ENCODE results near the gene KDSR.

KDSR gene

DNA sequence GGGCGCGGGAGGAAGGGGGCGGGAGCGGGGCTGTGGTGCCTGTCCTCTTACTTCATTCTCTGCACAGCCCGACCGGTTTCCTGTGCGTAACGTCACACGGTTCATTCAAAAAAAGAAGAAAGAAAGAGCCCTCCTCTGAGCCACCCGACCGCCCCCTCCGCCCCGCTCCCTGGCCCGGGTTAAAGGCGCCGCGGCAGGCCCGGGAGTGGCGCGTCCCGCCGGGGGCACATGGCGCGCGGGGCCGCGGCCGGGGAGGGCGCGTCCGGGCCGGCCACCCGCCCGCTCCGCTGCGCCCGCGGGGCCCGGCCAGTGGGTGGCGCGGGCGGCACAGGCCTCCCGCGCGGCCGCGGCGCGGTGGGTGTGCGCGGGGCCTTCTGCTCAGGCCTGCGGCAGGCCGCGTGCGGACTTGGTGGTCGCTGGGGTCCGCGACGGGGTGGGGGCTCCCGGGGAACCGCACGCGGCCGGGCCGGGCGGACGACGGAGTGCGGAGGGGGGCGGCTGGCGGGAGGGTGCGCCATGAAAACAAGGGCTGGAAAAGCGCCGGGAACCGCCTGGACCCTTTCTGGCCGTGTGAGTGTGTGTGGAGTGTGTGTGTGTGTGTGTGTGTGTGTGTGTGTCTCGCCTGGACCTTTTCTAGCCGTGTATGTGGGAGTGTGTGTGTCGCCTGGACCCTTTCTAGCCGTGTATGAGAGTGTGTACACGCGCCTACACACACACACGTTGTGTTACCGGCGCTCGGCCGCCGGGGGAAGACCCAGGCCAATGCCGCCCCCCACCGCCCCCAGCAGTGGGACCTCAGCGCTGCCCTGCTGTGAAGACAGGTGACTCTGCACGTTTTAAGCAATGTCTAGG lies 46.7 kb downstream of the KDSR start:
- DNase-seq, result peak; percentile 43

DNA sequence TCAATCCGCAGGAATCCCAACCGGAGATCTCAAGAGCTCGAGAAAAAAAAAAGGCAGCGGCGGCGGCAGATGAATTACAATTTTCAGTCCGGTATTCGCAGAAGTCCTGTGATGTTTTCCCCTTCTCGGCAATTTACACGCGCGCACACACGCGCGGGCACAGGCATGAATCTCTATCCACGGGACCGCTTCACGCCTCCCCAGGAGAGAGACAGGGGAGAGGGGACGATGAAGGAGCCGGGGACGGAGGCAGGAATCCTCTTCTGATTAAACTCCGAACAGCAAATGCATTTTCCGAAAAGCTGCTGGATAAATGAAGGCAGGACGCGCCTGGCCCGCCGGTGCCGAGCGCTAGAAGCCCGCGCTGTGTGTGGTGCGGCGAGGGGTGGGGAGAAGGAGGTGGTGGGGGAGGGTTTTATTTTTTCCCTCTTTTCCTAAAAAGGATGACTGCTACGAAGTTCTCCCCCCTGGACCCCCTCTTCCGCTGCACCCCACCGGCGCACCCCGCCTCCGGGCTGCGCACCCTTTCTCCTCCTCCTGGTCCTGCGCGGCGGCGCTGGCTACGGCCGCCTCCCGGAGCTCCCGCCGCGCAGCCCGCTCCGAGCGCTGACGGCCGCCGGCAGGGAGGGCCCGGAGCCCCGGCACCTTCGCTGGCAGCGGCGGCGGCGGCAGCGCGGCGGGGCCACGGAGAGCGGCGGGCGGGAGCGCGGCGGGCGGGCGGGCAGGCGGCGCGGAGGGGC lies 47.5 kb downstream of the KDSR start, which contains the start of gene BCL2:
Gene BCL2, minus strand, starts transcription at position 387 of the 740 bp plus-strand sequence.
- DNase-seq, result no peak

DNA sequence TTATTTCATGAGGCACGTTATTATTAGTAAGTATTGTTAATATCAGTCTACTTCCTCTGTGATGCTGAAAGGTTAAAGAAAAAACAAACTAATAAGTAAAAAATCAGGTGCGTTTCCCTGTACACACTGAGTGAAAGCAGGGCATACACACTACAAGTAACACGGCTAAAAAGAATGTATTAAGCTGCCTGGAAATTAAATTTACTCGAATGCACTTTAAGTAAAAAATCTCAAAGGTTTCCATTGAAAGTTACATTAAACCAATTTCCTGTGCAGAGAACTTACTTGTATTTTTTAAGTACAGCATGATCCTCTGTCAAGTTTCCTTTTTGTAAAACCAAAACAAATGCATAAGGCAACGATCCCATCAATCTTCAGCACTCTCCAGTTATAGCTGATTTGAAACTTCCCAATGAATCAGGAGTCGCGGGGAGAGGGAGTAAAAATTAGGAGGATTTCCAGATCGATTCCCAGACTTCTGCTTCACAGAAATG lies 48.1 kb downstream of the KDSR start:
- DNase-seq, result no peak

DNA sequence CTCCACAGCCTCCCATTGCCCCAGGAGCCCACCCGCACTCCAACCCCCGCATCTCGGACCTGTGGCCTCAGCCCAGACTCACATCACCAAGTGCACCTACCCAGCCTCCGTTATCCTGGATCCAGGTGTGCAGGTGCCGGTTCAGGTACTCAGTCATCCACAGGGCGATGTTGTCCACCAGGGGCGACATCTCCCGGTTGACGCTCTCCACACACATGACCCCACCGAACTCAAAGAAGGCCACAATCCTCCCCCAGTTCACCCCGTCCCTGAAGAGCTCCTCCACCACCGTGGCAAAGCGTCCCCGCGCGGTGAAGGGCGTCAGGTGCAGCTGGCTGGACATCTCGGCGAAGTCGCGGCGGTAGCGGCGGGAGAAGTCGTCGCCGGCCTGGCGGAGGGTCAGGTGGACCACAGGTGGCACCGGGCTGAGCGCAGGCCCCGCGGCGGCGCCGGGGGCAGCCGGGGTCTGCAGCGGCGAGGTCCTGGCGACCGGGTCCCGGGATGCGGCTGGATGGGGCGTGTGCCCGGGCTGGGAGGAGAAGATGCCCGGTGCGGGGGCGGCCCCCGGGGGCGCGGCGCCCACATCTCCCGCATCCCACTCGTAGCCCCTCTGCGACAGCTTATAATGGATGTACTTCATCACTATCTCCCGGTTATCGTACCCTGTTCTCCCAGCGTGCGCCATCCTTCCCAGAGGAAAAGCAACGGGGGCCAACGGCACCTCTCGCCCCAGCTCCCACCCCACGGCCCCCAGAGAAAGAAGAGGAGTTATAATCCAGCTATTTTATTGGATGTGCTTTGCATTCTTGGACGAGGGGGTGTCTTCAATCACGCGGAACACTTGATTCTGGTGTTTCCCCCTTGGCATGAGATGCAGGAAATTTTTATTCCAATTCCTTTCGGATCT lies 48.8 kb downstream of the KDSR start:
- no peak for DNase-seq

DNA sequence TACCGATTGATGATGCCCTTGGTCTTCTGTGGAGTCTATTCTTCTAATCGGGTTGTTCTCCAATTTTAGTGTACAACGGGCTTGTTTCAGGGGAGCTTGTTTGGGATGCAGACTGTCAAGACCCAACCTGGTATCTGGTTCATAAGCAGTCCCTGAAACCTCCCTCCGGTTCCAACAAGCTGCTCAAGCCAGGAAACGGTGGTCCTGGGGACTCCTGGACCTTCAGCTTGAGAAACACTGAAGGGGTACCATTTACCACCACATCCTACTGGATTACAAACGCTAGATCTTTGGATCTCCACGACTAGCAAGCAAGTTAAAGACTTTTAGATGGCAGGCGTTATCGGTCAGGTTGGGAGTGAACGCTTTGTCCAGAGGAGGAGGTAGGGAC lies 49.5 kb downstream of the KDSR start:
- DNase-seq, result no peak

DNA sequence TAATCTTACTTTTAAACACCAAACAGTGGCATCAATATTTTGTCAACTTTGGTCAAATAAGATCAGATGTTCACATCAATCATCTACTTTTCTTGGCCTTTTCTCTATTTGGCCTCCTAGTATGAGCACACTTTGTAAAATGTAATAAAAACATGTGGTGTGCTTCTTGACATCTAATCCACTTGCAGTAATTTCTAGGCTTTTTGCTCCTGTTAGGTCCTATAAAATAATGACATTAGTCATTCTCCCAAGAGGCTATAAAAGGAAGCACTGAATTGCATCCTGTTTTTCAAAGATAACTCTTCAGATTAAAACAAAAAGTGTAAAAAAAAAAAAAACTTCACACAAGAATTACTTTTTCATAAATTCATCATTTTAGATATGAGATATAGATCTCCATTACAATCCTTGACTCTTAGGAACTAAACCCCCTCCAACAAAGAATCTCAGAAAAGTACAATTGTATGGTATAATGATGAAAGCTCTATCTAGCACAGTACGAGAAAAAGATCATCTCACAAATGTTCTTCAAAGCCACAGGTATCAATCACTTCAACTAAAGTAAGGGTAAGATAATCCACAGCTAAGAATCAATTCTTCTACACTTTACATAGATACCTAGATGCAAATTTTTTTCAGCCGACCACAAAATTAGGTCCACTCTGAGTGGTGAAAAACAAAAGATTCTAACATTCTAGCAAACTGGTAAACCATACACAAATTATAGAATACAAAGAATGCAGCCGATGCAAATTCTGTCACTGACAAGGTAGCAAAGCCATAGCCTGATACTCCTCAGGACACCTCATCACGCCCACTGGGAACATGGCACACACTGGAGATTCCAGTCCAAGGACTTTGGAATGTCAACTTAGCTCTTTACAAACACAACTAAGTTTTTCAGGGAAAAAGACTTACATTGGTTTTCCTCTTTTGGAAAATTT lies 50.1 kb downstream of the KDSR start:
- no peak for DNase-seq

DNA sequence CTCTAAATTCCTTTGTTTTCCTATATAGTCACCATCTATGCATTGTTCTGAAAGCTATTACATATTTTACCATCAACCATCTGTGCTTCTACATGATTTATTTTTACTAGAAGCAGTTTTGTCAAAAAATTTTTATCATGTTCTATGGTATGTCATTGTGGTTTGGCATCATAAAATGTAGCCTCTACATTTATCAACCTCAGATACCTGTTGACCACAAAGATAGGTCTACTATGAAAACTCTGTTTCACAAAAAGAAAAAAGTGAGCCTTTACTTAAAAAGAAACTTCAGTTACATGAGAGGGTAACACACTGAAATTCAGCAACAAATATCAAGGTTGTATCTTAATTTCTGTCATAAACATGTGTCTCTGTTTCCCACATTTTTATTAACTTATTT lies 51.1 kb downstream of the KDSR start:
- no peak for DNase-seq

DNA sequence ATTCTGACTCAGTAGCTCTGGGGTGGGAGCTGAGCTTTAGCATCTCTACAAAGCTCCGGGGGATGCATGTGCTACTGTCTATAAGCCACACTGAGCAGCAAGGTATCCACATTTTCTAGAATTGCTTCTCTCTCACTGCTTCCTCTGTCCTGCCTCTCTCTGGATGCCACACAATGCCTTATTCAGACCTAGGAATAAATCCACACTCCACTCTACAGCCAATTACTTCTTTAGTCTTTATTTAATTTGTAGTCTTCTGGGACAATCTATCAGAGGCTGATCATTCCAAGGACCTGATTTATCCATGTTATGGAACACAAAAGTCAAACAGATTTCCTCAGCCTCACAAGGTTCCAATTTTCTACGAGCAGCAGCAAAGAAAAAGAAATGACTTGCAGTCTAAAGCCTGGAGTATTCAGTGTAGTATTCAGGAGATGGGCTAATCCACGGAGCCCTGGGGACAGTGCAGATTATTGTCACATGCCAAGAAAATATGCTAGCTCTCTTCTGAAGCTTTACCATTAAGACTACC lies 51.8 kb downstream of the KDSR start:
- no peak for DNase-seq

DNA sequence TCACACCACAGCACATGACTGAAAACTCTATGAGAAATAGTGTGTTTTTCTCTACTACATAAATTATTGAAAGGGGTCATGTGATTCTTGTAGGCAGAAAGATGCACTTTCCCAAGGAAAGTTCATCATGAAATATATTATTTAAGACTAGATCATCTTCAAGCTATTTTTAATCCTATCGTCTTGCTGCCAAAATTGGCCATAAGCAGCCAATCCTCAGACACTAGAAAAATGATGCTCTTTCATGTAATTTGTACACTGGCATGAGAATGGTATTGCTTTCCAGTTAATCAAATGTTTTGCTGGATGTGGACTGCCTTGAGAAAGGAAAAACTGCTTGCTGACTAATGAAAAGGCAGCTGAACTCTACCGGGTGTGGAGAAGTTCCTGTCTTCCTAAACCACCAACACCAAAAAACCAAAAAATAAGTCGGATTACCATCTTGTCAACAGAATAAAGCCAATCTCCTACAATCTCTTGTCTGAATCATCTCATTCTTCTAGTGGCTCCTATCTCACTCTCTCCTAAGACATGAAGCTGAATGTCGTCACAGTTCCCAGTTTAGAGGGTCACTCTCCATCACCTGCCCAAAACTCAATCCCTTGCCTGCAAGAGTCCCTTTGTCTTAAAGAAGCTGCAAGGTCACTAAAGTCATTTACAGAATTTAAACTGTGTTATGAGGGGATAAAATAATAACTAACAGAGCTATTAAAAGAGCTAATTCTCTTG lies 52.8 kb downstream of the KDSR start:
- no peak for DNase-seq

DNA sequence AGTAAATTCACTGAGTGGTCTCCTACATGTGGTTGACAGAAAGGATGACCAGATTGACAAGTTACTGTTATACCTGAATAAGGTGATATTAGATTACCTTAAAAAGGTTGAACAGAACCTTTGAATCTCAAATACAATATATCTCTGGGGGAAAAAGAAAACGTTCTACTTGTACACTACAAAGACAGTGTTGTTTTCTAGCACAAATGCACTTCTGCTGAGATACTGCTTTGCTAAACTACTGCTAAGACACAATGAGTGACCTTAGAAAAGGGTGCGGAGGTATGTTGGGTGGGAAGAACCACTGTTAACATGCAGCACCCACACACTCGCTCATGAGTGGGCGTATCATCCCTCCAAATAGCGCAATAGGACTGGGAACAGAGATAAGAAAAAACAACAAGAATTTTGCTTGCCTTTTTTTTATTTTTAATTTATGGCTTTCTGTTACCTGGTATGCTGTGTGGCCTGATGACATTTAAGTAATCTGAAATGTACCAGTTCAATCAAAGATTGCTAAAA lies 53.5 kb downstream of the KDSR start:
- no peak for DNase-seq

DNA sequence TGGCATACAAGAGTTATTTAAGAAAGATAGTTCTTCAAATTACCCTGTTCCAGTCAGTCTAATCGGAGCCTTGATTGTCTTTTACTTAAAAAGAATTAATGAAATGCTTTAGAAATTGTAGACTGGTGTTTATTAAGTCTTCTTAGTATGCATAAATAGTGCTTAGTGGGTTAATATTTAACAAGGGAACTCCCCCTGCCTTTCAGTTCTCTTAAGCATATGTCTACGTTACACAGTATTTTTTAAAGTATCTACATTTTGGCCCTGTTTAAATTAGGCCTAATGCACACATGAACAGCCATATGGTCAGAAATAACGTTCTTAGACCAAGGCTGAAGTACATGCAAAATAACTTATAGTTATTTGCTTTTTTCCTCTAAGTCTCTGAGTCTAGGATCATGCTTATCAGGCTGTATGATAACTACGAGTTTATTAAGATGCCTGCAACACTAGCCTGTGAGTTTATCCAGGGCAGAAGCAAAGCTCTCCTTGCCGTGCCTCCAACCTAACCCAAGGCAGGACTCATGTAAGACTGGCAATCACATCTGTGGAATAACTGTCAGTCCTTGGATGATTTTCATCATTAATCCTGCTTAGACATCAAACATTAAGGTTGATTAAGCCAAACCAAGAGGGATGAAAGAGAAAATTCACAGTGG lies 54.1 kb downstream of the KDSR start:
- no peak for DNase-seq

DNA sequence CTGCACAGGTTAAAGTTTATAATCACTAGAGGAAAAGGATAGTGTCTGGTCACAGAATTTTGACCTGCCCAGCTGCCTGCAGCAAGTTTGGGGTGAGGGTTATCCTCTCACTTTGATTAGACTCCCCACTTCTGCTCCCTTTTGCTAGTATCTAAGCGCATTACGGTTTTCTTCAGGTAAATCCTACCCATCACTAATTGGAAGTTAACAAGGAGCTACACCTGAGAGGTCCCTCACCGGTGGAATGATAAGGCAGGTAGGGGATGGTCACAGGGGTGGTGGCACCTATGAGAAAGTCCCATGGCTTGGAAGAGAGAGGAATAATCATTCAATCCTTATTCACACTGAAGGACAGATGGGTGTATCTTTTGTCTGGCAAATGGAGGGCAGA lies 55.0 kb downstream of the KDSR start:
- no peak for DNase-seq

DNA sequence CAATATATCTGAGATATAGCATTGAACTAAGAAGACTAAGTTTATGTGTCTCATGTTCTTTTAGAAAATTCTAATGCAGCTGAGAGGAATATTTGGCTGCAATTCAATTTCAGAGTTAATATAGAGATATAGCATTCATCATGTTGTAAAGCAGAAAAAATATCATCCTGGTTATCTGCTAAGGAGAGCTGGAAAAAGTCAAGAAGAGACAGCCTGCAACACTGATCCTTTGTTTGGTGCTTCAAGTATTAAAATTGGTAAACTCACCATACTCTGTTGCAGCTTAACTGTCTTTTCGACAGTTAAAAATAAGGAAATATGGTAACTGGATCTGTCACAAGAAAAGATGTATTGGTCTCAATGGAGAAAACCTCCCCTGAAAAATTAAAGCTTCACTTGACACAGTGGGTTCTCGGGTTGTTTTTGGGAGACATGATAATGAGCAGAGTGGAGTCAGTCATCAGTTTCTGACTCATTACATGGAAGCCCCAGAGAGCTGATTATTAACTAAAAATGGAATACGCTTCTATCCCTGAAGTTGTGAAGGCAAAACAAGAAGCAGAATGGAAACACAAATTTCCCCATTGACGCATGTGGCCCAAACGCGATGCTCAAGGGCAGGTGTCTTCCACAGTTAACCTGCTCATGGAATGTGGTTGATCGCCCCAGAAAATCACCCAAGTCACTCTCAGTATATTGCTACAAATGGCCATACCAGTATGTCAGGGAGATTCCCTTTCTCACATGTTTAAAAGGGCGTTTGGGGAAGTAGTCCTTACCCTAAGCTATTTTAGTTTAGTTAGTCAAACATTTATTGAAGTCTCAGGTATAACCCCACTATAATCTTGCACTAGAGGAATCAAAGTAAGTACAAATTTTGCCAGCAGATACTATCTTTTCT lies 55.6 kb downstream of the KDSR start:
- no peak for DNase-seq

DNA sequence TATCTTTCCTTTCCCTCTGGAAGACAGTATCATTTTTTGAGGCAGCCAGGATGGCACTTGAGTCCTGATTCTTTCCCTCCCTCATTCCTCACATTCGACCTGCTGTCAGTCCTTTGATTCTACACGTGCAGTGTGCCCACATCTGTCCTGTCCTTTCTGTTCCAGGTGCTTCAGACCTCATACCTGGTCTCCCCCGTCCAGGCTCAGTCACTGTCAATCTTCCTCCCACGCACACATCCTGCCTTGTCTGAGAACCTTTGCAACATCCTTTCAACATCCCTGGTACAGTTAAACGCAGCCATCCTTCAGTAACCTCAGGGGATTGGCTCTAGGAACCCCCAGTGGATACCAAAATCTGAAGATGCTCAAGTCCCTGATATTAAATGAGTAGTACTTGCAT lies 57.6 kb downstream of the KDSR start:
- DNase-seq, result no peak

DNA sequence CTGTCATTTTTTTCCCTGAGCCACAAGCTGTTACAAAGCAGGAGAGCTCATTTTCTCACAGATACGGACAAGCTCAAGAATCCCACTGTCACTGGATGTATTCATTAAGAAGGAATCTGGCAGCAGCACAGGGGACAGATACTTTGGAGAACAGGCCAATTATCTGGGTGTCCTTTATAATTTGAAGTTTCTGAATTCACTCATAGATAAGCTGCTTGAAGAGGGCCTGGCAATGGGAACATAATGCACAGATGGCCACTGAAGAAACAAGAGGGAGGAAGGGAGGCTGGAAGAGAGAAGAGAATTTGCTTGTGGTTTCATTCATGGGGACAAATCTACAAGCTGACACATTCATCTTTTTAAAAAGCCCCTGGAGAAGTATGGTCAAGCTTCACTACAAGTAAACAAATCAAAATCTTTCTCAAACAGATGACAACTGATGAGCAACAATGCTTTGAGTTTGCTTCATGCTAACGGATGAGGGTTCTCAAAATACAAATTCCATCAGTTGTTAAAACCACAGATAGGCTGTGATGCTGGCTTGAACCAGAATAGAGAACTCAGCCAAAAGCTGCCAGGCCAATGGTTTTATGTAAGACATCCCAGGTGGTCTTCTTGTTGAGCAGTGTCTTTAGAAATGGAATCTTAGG lies 59.3 kb downstream of the KDSR start:
- peak; percentile 44 for DNase-seq

DNA sequence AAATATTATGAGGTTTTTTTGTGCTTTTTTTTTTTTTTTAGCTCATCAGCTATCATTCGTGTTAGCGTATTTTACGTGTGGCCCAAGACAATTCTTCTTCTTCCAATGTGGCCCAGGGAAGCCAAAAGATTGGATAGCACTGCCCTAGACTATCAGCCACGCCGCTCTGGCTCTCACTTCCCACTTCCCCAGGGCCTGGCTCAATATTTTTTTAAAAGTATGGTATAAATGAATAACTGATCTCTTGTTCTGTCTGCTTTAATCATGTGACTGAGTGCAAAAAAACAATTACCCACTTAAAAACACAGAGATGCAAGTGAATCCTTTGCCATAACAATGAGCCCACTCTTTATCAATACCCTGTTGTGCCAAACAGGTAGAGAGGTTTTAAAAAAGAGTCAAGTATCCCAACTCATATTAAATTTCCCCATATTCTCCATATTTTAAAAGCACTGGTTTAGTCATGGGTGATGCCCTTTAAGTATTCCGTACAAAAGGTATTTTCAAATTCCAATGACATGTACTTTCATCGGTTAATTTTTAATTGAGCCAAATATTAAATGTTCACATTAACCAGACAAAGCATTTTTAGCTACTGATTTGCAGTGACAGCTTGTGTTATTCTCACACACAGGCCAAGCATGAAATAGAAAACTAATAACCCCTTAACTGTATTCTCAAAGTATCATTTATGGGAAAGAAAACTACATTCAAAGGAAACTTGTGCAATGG lies 60.0 kb downstream of the KDSR start:
- DNase-seq, result no peak

DNA sequence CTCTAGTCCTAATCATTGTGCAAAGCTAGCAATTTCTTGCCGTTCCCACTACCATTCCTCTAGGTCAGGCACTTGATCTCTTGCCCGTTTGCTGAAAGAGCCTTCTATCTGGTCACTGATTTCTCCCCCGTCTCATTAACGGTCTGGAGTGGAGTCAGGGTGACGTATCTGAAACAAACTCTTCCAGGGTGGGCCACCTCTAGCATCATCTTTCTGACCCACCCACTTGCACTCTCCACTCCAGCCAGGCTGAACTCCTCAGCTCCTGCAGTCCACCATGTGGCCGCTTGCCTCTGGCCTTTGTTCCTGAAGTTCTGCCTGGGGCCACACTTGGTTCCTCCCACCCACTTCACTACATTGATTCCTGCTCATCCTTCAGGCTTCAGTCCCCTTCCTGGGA lies 60.8 kb downstream of the KDSR start:
- no peak for DNase-seq

DNA sequence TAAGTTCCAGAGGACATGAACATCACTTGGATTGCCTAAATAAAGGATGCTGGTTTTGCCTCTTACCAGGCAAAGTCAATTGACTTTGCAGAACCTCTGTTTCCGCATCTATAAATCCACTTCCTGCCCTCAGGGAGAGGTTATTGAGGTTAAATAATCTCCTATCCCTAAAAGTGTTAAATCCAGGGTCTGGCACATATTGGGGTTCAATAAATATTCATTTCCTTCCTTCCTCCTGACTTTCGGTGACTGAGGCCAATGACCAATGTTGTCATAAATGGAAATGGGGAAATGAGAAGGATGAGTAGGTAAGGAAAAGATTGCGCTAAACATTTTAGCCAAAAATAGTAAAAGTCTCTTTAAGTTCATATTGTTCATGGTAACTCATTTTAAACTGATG lies 63.5 kb downstream of the KDSR start:
- DNase-seq, result no peak
